ENCODE measurements around the gene THRB. TPM values are rescaled to one million over a fixed set of nuclear protein-coding genes. Genes with fewer than 3 reads are reported as not detected.
"Not testable (repeated sequence)": the region's sequence is repeated elsewhere in the genome, so short reads cannot be mapped to it uniquely, and the experiment has no call there.

Gene THRB
- total and polyA plus RNA-seq, 2 experiments from 2014 or later: 3.3 to 5.1 TPM

GRCh38 chr3:24401090-24401810 is 93.4 kb downstream of the THRB start:
- no peaks in the 10 kb centered on the region for H4K20me1 ChIP-seq (ENCODE audit: insufficient read depth)
- no peak overlapping the region for H3K27ac ChIP-seq
- H3K79me2 ChIP-seq (ENCODE audit: insufficient read depth): no peaks in the 10 kb centered on the region
- no peaks in the 10 kb centered on the region for H3K9me3 ChIP-seq (ENCODE audit: low read depth)
- H3F3A ChIP-seq (ENCODE audit: insufficient read depth): no peaks in the 10 kb centered on the region
- no peak overlapping the region for H3K9ac ChIP-seq
- no peak overlapping the region for H3K4me2 ChIP-seq (ENCODE audit: unreplicated experiment)
- no peak overlapping the region for H2AFZ ChIP-seq
- H3K9me2 ChIP-seq (ENCODE audit: insufficient read depth): no peaks in the 10 kb centered on the region
- H3K36me3 ChIP-seq (ENCODE audit: low read depth): no peaks in the 10 kb centered on the region
- no peaks in the 10 kb centered on the region for H3K4me1 ChIP-seq (ENCODE audit: insufficient read depth)
- TF ChIP-seq EZH2phosphoT487 (IDR thresholded peaks at IDR 0.05; ENCODE audit: insufficient read depth, low read depth): no peak
- TF ChIP-seq EZH2 (IDR thresholded peaks at IDR 0.05; ENCODE audit: insufficient read depth, poor library complexity, severe bottlenecking): no peak
- 45 to 50% methylated on average over 5 of the region's 5 CpGs for WGBS, 2 experiments (ENCODE audit: low coverage in 1 of 2, low lambda C conversion rate in 2 of 2, missing lambda C conversion rate in 2 of 2)
- DNase-seq: peak; percentile 36
- in situ Hi-C loops (cut with MboI): no loop called here
- no peak overlapping the region for H3K4me3 ChIP-seq
- no peaks in the 10 kb centered on the region for H3K27me3 ChIP-seq (replicated peaks; ENCODE audit: insufficient read depth)

DNA sequence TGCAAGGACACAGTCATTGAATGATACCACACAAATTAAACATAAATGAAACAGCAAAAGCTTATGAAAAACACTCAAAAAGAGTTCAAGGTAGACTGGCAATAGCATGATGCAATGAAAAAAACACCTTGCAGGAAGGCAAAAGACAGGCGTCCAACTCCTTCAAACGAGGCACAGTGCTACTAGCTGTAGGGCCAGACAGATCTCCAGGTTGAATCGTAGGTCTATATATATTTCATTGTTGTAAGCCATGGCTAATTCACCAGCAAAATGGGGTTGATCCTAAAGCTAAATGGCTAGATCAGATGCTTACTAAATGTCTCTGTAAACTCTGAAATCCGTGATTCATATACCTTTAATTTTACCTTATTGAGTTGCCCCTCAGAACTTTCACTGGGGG is 94.2 kb downstream of the THRB start:
- no peak overlapping the region for H3K4me2 ChIP-seq (ENCODE audit: unreplicated experiment)
- in situ Hi-C loops (cut with MboI): no loop called here

GRCh38 chr3:24400015-24400414 is 94.6 kb downstream of the THRB start:
- Histone ChIP-seq H3F3A (ENCODE audit: insufficient read depth) (no peaks in the 10 kb centered on the region), H3K27me3 (replicated peaks; ENCODE audit: insufficient read depth) (no peaks in the 10 kb centered on the region), H3K4me1 (ENCODE audit: insufficient read depth) (no peaks in the 10 kb centered on the region), H3K36me3 (ENCODE audit: low read depth) (no peaks in the 10 kb centered on the region), H3K79me2 (ENCODE audit: insufficient read depth) (no peaks in the 10 kb centered on the region), H3K9ac (no peak overlapping the region), H4K20me1 (ENCODE audit: insufficient read depth) (no peaks in the 10 kb centered on the region), H3K9me3 (ENCODE audit: low read depth) (no peaks in the 10 kb centered on the region), H3K27ac (no peak overlapping the region), H3K4me2 (ENCODE audit: unreplicated experiment) (no peak overlapping the region), H3K9me2 (ENCODE audit: insufficient read depth) (no peaks in the 10 kb centered on the region), H3K4me3 (no peak overlapping the region), H2AFZ (no peak overlapping the region)
- 68 to 70% methylated on average over 2 of the region's 2 CpGs for WGBS, 2 experiments (ENCODE audit: low coverage in 1 of 2, low lambda C conversion rate in 2 of 2, missing lambda C conversion rate in 2 of 2)
- TF ChIP-seq EZH2 (IDR thresholded peaks at IDR 0.05; ENCODE audit: insufficient read depth, poor library complexity, severe bottlenecking) (no peak), EZH2phosphoT487 (IDR thresholded peaks at IDR 0.05; ENCODE audit: insufficient read depth, low read depth) (no peak)
- in situ Hi-C loops (cut with MboI): no loop called here
- no peak for DNase-seq

More for the DNA sequence above, 94.2 kb downstream of the THRB start:
- H3K79me2 ChIP-seq (ENCODE audit: insufficient read depth): no peaks in the 10 kb centered on the region
- no peaks in the 10 kb centered on the region for H3K9me3 ChIP-seq (ENCODE audit: low read depth)
- no peak overlapping the region for H2AFZ ChIP-seq
- no peak overlapping the region for H3K9ac ChIP-seq
- no peaks in the 10 kb centered on the region for H3K27me3 ChIP-seq (replicated peaks; ENCODE audit: insufficient read depth)
- no peaks in the 10 kb centered on the region for H4K20me1 ChIP-seq (ENCODE audit: insufficient read depth)
- no peaks in the 10 kb centered on the region for H3F3A ChIP-seq (ENCODE audit: insufficient read depth)
- H3K9me2 ChIP-seq (ENCODE audit: insufficient read depth): no peaks in the 10 kb centered on the region
- no peaks in the 10 kb centered on the region for H3K4me1 ChIP-seq (ENCODE audit: insufficient read depth)
- H3K36me3 ChIP-seq (ENCODE audit: low read depth): no peaks in the 10 kb centered on the region
- H3K27ac ChIP-seq: no peak overlapping the region
- WGBS, 2 experiments (ENCODE audit: low coverage in 1 of 2, low lambda C conversion rate in 2 of 2, missing lambda C conversion rate in 2 of 2): 63 to 73% methylated on average over 4 of the region's 4 CpGs
- TF ChIP-seq EZH2phosphoT487 (IDR thresholded peaks at IDR 0.05; ENCODE audit: insufficient read depth, low read depth): no peak
- TF ChIP-seq EZH2 (IDR thresholded peaks at IDR 0.05; ENCODE audit: insufficient read depth, poor library complexity, severe bottlenecking): no peak
- no peak overlapping the region for H3K4me3 ChIP-seq
- DNase-seq: no peak

DNA sequence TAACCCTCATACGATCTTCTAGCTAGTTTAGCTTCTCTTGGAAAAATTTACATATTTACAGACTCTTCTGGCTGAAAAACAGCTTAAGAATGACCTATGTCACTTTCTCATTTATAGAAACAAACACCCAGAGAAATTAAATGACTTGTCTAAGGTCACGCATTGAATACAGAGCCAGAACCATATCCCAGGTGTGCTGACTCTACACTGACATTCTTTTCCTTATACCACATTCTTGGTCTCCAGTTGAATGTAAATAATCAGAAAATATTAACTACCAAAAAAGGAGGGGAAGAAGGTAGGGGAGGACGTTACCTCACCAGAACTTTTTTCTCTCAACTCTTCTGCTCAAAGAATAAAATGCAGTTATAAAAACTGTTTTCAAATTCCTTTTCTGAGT is 95.0 kb downstream of the THRB start:
- in situ Hi-C loops (cut with MboI): no loop called here
- DNase-seq: no peak
- Histone ChIP-seq H3K9ac (no peak overlapping the region), H2AFZ (no peak overlapping the region), H3K27ac (no peak overlapping the region), H3K9me3 (ENCODE audit: low read depth) (no peaks in the 10 kb centered on the region), H3K4me1 (ENCODE audit: insufficient read depth) (no peaks in the 10 kb centered on the region), H3K27me3 (replicated peaks; ENCODE audit: insufficient read depth) (no peaks in the 10 kb centered on the region), H3K4me2 (ENCODE audit: unreplicated experiment) (no peak overlapping the region), H3K36me3 (ENCODE audit: low read depth) (no peaks in the 10 kb centered on the region), H3K4me3 (no peak overlapping the region), H3F3A (ENCODE audit: insufficient read depth) (no peaks in the 10 kb centered on the region), H3K9me2 (ENCODE audit: insufficient read depth) (no peaks in the 10 kb centered on the region), H4K20me1 (ENCODE audit: insufficient read depth) (no peaks in the 10 kb centered on the region), H3K79me2 (ENCODE audit: insufficient read depth) (no peaks in the 10 kb centered on the region)
- 86 to 87% methylated on average over 3 of the region's 3 CpGs for WGBS, 2 experiments (ENCODE audit: low coverage in 1 of 2, low lambda C conversion rate in 2 of 2, missing lambda C conversion rate in 2 of 2)
- no peak for TF ChIP-seq EZH2 (IDR thresholded peaks at IDR 0.05; ENCODE audit: insufficient read depth, poor library complexity, severe bottlenecking)
- TF ChIP-seq EZH2phosphoT487 (IDR thresholded peaks at IDR 0.05; ENCODE audit: insufficient read depth, low read depth): no peak

- H3K9me3 ChIP-seq (ENCODE audit: low read depth); H3K9ac ChIP-seq; H3K4me2 ChIP-seq (ENCODE audit: unreplicated experiment); H3K27me3 ChIP-seq (replicated peaks; ENCODE audit: insufficient read depth); H3K9me2 ChIP-seq (ENCODE audit: insufficient read depth); H3K4me1 ChIP-seq (ENCODE audit: insufficient read depth); H3F3A ChIP-seq (ENCODE audit: insufficient read depth); H3K36me3 ChIP-seq (ENCODE audit: low read depth); H3K4me3 ChIP-seq; in situ Hi-C loops (cut with MboI); H2AFZ ChIP-seq; H4K20me1 ChIP-seq (ENCODE audit: insufficient read depth); H3K79me2 ChIP-seq (ENCODE audit: insufficient read depth); H3K27ac ChIP-seq; DNase-seq: not testable (repeated sequence)
- 93 to 94% methylated on average over 5 of the region's 5 CpGs for WGBS, 2 experiments (ENCODE audit: low coverage in 1 of 2, low lambda C conversion rate in 2 of 2, missing lambda C conversion rate in 2 of 2)
Observed at GRCh38 chr3:24398712-24399111, 95.9 kb downstream of the THRB start.

All from GM23248 (cell line).